HG03575 (cell line): ENCODE data around the gene VCX3B.
"Not testable (repeated sequence)": the region's sequence is repeated elsewhere in the genome, so short reads cannot be mapped to it uniquely, and the experiment has no call there.

Source experiments
- ATAC-seq: cut with Tn5 transposase; IDR thresholded peaks from one replicate; pipeline ENCODE4 v1.9.1; 2021; ENCODE audit not compliant: unreplicated experiment, insufficient number of reproducible peaks, low FRiP score; ENCODE audit errors: extremely low read depth

Gene VCX3B

GRCh38 chrX:8464530-8464929, at the start of gene VCX3B:
VCX3B (plus strand) TSS chrX:8464830; CDS start chrX:8465451, 621 bp downstream.
- ATAC-seq, result not testable (repeated sequence)

DNA sequence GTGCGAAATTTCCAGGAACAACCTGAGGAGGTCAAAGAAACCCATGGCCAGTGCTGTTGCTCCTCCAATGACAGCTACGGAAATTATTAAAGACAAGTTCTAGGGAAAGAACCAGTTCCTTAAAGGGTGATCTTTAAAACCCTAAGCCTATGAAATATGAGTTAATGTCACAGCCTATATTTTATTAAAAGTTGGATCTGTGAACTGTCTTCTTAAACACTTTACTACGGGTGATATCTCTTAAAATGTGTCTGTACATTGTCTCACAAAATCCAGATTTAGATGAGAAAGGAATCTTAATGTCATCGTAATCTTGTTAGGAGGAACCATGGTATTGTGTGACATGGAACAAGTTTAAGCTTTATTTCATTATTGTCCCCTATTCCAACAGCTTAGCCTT, 46.3 kb upstream of the VCX3B start:
- ATAC-seq, result no peak

GRCh38 chrX:8424912-8425311, 39.7 kb upstream of the VCX3B start:
- ATAC-seq, result no peak

DNA sequence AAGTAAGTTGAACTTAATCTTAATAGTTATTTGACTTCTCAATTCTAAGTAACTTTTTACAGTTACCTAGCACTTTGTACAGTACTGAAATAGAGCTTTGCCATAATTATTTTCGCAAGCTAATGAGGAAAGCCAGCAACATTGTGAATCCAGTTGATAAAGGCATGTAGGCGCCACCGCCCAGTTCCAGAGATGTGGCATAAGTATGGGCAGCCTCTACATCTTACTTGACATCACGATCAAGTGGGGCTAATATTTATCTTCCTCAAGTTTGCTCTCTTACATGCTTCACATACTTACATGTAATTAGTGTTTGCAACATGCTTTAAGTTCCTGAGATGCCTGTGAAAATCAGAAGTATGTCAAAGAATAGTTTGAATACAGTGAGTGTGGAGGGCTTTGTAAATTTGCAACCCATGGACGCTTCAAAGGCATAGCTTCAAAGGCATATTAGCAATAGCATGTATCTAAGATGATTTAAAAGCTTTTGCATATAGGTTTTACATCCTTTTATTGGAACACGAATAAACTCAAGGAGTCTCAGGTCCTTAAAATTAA, 34.9 kb upstream of the VCX3B start:
- ATAC-seq, result no peak

DNA sequence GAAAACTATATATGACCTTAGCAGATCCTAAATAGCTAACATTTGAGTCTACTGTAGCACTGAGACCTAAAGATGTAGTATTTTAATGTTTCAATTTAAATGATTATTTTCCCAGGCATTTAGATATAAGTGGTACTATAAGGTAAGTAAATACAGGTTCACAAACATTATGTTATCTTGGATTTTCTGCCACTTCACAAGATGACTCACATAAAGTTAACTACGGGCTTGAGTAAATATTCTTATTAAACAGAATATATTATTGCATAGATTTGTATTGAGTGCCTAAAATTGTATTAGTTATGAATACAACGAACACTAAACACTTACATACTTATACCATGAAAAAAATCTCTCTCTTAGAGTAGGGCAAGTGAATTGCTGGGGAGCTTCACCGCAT, 34.2 kb upstream of the VCX3B start:
- no peak for ATAC-seq

DNA sequence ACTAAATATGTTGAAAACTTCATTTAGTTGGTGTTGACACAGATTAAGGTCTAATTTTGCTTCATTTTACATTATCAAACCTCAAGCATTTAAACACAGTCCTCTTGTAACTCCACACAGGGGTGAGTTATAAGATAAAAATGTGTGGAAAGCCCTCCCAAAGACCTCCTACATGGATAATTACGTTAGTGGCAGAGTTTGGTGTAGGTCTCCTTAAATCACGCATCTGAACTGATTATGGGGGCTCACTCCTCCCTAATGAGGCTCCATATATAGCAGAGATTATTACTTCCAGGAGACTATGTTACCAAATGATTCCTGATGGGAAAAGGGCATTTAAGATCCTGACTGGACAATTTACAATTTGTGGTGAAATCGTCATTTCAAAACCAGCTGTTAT, 32.2 kb upstream of the VCX3B start:
- ATAC-seq, result no peak

DNA sequence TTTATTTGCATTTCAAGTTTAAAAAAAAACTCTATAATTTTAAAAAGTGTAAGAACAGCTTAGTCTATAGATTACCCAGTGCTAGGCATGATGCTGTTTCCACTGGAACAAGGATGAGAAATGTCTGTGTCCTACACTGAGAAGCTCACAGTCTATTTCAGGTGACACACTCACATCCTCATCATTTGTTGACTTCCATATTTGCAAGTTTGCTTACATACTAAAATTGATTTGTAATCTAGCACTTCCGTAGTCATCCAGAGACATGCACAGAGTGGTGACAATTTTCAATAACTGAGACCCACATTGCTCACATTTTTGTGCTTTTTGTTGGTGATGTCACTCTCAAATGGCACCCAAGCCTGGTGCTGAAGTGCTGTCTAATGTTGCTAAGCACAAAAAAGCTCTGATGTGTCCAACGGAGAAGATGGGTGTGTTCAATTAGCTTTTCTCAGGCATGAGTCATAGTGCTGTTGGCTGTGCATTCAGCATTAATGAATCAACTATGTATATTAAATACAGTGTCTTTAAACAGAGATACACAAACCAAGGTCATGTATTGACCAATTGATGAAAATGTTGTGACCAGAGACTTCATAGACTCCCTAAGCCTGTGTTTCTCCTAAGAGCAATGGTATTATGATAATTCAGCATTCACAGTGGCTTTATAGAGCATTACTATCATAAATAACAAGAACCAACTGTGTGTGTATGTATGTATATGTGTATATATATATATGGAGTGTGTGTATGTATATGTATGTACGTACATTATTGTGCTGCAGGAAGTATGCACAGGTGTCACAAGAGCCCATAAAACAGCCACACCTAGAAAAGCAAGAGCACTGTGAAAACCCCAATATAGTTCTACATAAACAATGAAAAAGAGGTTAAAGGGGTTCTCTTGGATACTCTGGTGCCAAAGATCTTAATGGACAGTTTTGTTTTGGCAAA, 31.2 kb upstream of the VCX3B start:
- ATAC-seq, result no peak

DNA sequence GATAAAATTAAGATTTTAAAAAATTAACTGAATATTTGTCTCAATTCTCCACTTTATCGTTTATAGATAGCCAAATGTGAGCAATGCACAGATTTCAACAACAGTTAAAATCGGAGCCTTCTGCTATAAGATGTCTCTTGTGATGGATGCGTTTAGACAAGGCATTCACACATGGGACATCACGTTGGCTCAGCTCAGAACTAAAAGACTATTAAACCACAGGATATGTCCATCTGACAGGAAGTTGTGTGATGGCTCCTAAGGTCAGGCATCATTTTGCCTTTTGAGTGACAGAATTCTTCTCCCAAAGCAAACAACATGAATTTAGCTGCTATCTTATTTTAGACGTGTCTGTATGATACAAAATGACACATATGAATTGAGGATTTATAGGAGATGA, 17.3 kb upstream of the VCX3B start:
- no peak for ATAC-seq

DNA sequence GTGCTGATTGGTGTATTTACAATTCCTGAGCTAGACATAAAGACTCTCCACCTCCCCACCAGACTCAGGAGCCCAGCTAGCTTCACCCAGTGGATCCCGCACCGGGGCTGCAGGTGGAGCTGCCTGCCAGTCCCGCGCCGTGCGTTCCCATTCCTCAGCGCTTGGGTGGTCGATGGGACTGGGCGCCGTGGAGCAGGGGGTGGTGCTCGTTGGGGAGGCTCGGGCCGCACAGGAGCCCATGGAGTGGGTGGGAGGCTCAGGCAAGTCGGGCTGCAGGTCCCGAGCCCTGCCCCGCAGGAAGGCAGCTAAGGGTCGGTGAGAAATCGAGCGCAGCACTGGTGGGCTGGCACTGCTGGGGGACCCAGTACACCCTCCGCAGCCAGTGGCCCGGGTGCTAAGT, 12.3 kb upstream of the VCX3B start:
- ATAC-seq, result not testable (repeated sequence)

DNA sequence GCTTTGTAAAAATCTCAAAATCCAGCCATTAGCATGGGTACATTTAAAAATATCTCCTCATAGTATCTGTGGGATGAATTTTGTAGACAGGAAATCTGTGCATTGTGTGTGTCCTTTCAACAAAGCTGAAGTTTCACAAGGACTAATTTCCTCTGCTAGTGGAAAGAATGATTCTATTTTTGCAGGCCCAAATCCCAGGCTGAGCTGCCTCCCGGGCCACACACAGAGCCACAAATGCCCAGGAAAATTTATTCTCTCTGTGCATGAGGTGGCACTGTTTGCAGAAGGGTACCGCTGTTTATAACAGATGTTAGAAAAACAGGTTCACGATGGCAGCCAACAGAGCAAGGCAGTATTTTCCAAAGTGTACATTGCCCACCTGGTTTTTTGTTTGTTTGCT, 11.0 kb upstream of the VCX3B start:
- ATAC-seq, result no peak

GRCh38 chrX:8455557-8455956, 9.1 kb upstream of the VCX3B start:
- ATAC-seq, result no peak

DNA sequence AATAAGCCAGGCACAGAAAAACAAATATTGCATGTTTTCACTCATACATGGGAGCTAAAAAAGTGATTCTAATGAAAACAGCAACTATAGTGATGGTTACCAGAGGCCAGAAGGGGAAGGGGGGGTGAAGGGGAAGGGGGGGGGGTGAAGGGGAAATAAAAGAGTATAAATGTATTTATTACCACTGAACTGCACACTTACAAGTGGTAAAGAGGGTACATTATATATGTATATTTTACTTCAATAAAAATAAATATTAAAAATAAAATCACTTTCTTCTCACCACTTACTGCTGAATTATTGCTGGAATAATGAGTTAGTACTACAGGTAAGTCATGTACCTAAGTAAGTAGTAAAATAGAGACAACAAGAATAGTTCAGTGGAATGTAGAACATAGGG, 2.1 kb upstream of the VCX3B start:
- no peak for ATAC-seq

DNA sequence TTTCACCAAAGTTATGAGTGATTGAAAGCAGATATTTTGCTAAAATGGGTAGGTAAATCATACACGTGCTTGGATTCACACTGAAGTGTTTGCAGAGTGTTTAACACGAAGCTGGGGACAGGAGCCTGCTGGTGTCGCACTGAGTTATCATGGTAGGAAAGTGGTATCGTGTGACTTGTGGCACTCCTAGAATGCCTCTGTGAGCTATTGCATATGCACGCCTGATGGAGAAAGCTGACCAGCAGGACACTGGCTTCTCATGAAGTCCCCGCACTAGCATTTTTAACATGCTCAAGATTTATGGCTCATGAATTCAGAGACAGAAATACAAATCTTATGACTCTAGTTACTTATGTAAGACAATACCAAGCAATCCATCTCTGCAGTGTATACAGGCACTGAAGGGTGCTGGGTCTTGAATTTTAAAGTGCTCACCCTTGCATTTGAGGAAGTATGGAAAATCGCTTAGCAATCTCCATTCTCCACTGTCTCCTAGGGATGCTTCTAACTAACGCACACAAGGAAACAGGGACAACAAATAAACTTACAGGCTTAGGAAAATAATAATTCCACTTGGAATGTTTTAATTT, 19.8 kb downstream of the VCX3B start:
- ATAC-seq, result no peak

DNA sequence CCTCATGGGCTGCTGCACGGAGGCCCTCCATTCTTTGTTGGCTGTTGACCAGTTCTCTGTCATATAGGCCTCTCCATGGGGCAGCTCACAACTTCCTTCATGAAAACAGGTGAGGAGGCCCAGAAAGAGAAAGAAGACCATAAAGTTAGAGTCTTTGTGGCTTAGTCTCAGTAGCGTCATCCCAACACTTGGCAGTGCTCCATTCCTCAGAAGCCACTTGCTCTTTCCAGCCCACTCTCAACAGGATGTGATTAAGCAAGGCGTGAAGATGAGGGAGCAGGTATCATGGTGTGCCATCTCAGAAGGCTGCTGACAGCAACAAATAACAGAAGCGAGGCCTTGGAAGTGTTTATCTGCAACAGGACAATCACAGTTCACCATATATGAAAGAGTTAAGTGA, 30.4 kb downstream of the VCX3B start:
- not testable (repeated sequence) for ATAC-seq

DNA sequence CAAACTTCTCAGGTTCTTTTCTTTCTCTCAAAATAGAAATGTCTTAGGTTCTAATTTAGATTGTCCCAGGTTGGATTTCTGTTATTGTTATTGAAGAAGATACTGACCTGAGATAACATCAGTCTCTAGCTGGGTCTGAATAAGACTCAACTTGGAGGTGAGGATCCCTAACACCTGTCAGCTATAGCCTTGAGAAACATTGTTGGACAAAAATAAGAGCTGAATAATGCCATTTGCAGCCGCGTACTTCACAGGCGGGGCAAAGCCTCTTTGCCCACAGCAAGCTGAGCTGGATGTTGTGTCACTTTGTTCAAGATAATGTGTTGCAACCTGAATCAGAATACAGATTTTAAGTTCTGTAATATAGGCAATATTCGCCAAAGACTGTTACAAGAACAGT, 35.6 kb downstream of the VCX3B start:
- no peak for ATAC-seq

GRCh38 chrX:8502101-8502500, 37.5 kb downstream of the VCX3B start:
- ATAC-seq, result not testable (repeated sequence)

GRCh38 chrX:8504451-8504850, 39.8 kb downstream of the VCX3B start:
- no peak for ATAC-seq
